NCI-H2029 (cell line): ENCODE data around the gene ARL14EPL.
"Not testable (repeated sequence)": the region's sequence is repeated elsewhere in the genome, so short reads cannot be mapped to it uniquely, and the experiment has no call there.

Experiments used
- DNase-seq: peaks from one replicate; lab custom pipeline; 2025; lab: John Stamatoyannopoulos, UW

Gene ARL14EPL

DNA sequence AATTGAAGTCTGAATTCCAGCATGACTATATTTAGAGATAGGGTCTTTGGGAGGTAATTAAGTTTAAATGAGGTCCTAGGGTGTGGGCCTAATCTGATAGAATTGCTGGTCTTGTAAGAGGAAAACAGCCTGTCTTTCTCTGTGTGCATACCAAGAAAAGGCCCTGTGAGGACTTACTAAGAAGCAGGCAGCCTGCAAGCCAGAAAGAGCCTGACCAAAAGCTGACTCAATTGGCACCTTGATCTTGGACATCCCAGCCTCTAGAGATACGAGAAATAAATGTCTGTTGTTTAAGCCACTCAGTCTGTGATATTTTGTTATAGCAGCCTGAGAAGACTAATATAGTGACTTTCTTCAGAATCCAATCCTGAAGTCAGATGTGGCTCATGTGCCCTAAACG, 14.6 kb downstream of the ARL14EPL start:
- DNase-seq = no peak

DNA sequence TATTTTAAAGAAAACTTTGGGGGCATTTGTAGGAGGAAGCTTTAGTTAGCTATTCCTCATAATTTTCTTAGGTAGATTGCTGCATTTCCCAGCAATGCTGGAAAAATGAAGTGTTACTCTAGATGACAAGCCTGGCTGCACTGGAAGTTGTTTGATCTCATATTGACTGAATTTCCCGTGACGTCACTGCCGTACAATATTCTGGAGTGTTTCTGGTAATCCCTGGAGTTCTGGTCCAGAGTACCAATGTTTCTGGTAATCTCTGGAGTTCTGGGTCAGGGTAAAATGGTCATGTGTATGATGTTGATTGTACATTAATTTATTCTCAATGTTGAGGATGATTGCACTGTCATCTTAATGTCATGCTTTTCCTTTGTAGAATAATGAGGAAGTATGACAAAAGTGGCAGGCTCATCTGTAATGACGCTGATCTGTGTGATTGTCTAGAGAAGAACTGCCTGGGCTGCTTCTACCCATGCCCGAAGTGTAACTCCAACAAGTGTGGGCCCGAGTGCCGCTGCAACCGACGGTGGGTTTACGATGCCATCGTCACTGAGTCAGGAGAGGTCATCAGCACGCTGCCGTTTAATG, 26.2 kb downstream of the ARL14EPL start:
- no peak for DNase-seq

DNA sequence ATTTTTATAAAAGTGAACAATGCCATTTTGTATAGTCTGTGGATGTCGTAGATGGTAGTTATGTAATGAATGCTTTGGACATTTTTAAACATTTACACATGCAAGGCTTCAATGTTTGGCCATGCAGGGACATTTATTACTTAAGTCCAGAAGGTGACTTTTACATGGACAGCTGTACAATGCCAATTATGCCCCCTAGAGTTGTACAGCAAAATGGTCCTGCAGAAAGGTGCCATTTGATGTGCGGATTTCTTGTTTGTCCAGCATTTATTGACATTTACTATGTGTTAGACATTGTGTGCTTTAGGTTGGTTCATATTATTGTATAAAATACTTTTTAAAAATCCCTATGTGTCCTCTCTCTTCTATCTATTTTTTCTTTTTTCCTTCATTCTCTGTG, 30.1 kb downstream of the ARL14EPL start:
- DNase-seq = no peak

- DNase-seq = no peak
Measured at GRCh38 chr5:116063950-116064349, 31.7 kb downstream of the ARL14EPL start.

- DNase-seq = peak; percentile 5
Measured at GRCh38 chr5:116068028-116068632, 35.9 kb downstream of the ARL14EPL start.

DNA sequence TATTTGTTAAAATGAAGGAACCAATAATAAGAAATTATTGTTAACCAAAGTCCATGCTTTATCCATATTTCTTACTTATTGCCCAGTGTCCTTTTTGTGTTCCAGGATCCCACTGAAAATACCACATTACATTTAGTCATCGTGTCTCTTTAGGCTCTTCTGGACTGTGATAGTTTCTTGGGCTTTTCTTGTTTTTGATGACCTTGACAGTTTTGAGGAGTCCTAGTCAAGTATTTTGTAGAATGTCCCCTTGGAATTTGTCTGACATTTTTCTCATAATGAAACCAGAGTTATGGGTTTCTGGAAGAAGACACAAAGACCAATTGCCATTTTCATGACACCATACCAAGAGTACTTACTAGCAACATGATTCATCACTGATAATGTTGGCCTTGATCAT, 38.9 kb downstream of the ARL14EPL start:
- DNase-seq = no peak

- DNase-seq = no peak
Measured at GRCh38 chr5:116075191-116075831, 43.0 kb downstream of the ARL14EPL start.

DNA sequence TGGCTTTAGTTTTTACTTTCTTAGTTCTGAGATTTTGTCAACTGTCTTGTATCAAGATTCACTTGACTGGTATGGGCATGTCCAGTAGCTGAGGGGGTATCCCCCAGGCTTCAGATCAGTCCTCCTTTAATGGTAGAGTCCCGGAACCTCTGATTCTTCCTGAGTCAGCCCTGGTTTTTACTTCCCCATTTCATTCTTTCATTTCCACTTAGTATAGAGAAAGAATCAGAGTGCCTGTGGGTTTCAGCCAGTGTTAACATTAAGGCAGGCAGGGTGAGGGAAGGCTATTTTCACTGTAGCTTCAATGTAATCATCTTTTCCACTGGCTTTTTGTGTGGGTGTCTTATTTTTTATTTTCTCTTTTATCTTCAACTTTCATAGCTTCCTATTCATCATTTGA, 44.2 kb downstream of the ARL14EPL start:
- DNase-seq = no peak

- DNase-seq = no peak
Measured at GRCh38 chr5:116078199-116078598, 45.9 kb downstream of the ARL14EPL start.

GRCh38 chr5:116084287-116084691, 52.0 kb downstream of the ARL14EPL start:
- DNase-seq = no peak

- peak; percentile 67 for DNase-seq
Measured at GRCh38 chr5:116084871-116085715, 52.8 kb downstream of the ARL14EPL start, which contains the start of gene COMMD10. Gene COMMD10, plus strand, starts transcription at chr5:116085025.

- DNase-seq = not testable (repeated sequence)
Measured at GRCh38 chr5:116086309-116086708, 54.0 kb downstream of the ARL14EPL start.

DNA sequence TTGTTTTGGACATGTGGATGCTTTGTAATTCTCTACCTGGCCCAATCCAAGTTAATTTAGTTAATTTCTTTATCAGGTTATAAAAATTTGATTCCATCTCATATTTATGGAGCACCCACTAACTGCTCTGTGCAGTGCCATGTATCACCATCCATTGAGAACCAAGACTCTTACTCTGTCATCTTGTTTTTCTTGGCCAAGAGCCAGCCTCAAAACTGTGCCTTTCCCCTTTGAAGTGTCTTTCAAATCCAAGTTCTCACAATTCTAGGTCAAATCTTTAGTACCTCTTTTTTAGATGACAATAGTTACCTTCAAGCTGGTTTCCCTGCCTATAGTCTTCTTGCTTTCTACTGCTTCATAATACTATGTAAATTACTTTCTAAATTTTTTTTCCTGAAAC, 55.8 kb downstream of the ARL14EPL start:
- no peak for DNase-seq

GRCh38 chr5:116090302-116090701, 58.0 kb downstream of the ARL14EPL start:
- no peak for DNase-seq

GRCh38 chr5:116091416-116091815, 59.1 kb downstream of the ARL14EPL start:
- no peak for DNase-seq

GRCh38 chr5:116097301-116097700, 65.0 kb downstream of the ARL14EPL start:
- no peak for DNase-seq

GRCh38 chr5:116098998-116099397, 66.7 kb downstream of the ARL14EPL start:
- DNase-seq = no peak

DNA sequence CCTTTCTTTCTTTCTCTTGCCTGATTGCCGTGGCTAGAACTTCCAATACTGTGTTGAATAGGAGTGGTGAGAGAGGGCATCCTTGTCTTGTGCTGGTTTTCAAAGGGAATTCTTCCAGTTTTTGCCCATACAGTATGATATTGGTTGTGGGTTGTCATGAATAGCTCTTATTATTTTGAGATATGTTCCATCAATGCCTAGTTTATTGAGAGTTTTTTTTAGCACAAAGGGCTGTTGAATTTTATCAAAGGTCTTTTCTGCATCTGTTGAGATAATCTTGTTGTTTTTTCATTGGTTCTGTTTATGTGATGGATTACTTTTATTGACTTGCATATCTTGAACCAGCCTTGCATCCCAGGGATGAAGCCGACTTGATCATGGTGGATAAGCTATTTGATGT, 72.7 kb downstream of the ARL14EPL start:
- not testable (repeated sequence) for DNase-seq
